ENCODE measurements around the gene PAQR3. TPM values are rescaled to one million over a fixed set of nuclear protein-coding genes. Genes with fewer than 3 reads are reported as not detected.

Gene PAQR3
- total RNA-seq, 1 donor from 2014 or later: 29.0 TPM

- no peak overlapping the region for H2AFZ ChIP-seq (ENCODE audit: low read depth, low read length)
- no peaks in the 10 kb centered on the region for H3K27me3 ChIP-seq (ENCODE audit: insufficient read depth, low read length)
- DNase-seq (ENCODE audit: low read depth): no peak
- H3K27ac ChIP-seq (ENCODE audit: low read depth, low read length): no peak overlapping the region
- no peaks in the 10 kb centered on the region for H3K9me3 ChIP-seq (ENCODE audit: insufficient read depth, low read depth, low read length)
- H3K4me2 ChIP-seq (ENCODE audit: low read length): no peak overlapping the region
- H3K79me2 ChIP-seq (ENCODE audit: insufficient read depth, low read length): no peaks in the 10 kb centered on the region
- no peak overlapping the region for H3K27ac Mint-ChIP-seq (ENCODE audit: unreplicated experiment)
- no peaks in the 10 kb centered on the region for H3K36me3 Mint-ChIP-seq (ENCODE audit: low read depth, unreplicated experiment)
- H3K4me3 Mint-ChIP-seq (ENCODE audit: unreplicated experiment): no peak overlapping the region
- no peaks in the 10 kb centered on the region for H3K36me3 ChIP-seq (ENCODE audit: insufficient read depth, low read length)
- H3K4me3 ChIP-seq (ENCODE audit: insufficient read depth, low read depth, low read length): no peak overlapping the region
- TF ChIP-seq EZH2 (IDR thresholded peaks at IDR 0.05; ENCODE audit: insufficient read depth, low read length): no peak
- TF ChIP-seq CTCF (IDR thresholded peaks at IDR 0.05; ENCODE audit: insufficient read depth, low read depth, low read length): peak; percentile 66
- no peaks in the 10 kb centered on the region for H4K20me1 ChIP-seq (ENCODE audit: insufficient read depth, low read length)
- H3K27me3 Mint-ChIP-seq (ENCODE audit: low read depth, unreplicated experiment): peaks cover 9% of the 10 kb centered on the region
- no peak for FAIRE-seq
- no peak overlapping the region for H3K9ac ChIP-seq (ENCODE audit: low read length)
- H3K4me1 Mint-ChIP-seq (ENCODE audit: low read depth, unreplicated experiment): no peaks in the 10 kb centered on the region
- H3K9me3 Mint-ChIP-seq (ENCODE audit: unreplicated experiment): no peaks in the 10 kb centered on the region
- H3K4me1 ChIP-seq (ENCODE audit: insufficient read depth, low read length): no peaks in the 10 kb centered on the region
These were observed 12.7 kb upstream of the PAQR3 start for GRCh38 chr4:78951862-78952472.

- Histone ChIP-seq H4K20me1 (ENCODE audit: insufficient read depth, low read length) (no peaks in the 10 kb centered on the region), H3K4me2 (ENCODE audit: low read length) (no peak overlapping the region), H3K4me3 (ENCODE audit: insufficient read depth, low read depth, low read length) (no peak overlapping the region), H3K27me3 (ENCODE audit: insufficient read depth, low read length) (no peaks in the 10 kb centered on the region), H3K9me3 (ENCODE audit: insufficient read depth, low read depth, low read length) (no peaks in the 10 kb centered on the region), H3K79me2 (ENCODE audit: insufficient read depth, low read length) (no peaks in the 10 kb centered on the region), H3K27ac (ENCODE audit: low read depth, low read length) (no peak overlapping the region), H2AFZ (ENCODE audit: low read depth, low read length) (no peak overlapping the region), H3K36me3 (ENCODE audit: insufficient read depth, low read length) (no peaks in the 10 kb centered on the region), H3K4me1 (ENCODE audit: insufficient read depth, low read length) (no peaks in the 10 kb centered on the region), H3K9ac (ENCODE audit: low read length) (no peak overlapping the region)
- H3K27ac Mint-ChIP-seq (ENCODE audit: unreplicated experiment): no peak overlapping the region
- H3K4me3 Mint-ChIP-seq (ENCODE audit: unreplicated experiment): no peak overlapping the region
- FAIRE-seq: no peak
- H3K27me3 Mint-ChIP-seq (ENCODE audit: low read depth, unreplicated experiment): peaks cover 9% of the 10 kb centered on the region
- H3K36me3 Mint-ChIP-seq (ENCODE audit: low read depth, unreplicated experiment): no peaks in the 10 kb centered on the region
- peaks cover 3% of the 10 kb centered on the region for H3K9me3 Mint-ChIP-seq (ENCODE audit: unreplicated experiment)
- DNase-seq (ENCODE audit: low read depth): no peak
- no peaks in the 10 kb centered on the region for H3K4me1 Mint-ChIP-seq (ENCODE audit: low read depth, unreplicated experiment)
- no peak for TF ChIP-seq CTCF (IDR thresholded peaks at IDR 0.05; ENCODE audit: insufficient read depth, low read depth, low read length)
- TF ChIP-seq EZH2 (IDR thresholded peaks at IDR 0.05; ENCODE audit: insufficient read depth, low read length): no peak
These were observed 10.5 kb upstream of the PAQR3 start for GRCh38 chr4:78949735-78950134.

DNA sequence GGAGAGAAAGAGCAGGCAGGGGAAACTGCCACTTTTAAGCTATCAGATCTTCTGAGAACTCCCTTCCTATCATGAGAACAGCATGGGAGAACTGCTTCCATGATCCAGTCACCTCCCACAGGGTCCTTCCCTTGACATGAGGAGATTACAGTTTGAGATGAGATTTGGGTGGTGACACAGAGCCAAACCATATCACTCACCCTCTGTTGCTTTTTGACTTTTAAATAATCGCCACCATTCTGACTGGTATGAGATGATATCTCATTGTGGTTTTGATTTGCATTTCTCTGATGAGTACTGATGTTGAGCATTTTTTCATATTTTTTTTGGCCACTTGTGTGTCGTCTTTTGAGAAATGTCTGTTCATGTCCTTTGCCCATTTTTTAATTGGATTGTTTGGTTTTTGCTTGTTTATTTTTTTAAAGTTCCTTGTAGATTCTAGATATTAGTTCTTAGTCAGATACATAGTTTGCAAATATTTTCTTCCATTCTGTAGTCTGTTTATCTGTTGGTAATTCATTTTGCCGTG, 6.5 kb upstream of the PAQR3 start:
- H3K4me1 ChIP-seq (ENCODE audit: insufficient read depth, low read length): no peaks in the 10 kb centered on the region
- peaks cover 8% of the 10 kb centered on the region for H3K27me3 Mint-ChIP-seq (ENCODE audit: low read depth, unreplicated experiment)
- TF ChIP-seq CTCF (IDR thresholded peaks at IDR 0.05; ENCODE audit: insufficient read depth, low read depth, low read length) (no peak), EZH2 (IDR thresholded peaks at IDR 0.05; ENCODE audit: insufficient read depth, low read length) (no peak)
- no peak overlapping the region for H3K4me3 ChIP-seq (ENCODE audit: insufficient read depth, low read depth, low read length)
- no peak overlapping the region for H2AFZ ChIP-seq (ENCODE audit: low read depth, low read length)
- H3K4me1 Mint-ChIP-seq (ENCODE audit: low read depth, unreplicated experiment): no peaks in the 10 kb centered on the region
- H3K4me2 ChIP-seq (ENCODE audit: low read length): no peak overlapping the region
- H3K9me3 Mint-ChIP-seq (ENCODE audit: unreplicated experiment): peaks cover 3% of the 10 kb centered on the region
- no peak overlapping the region for H3K27ac Mint-ChIP-seq (ENCODE audit: unreplicated experiment)
- FAIRE-seq (no peak), DNase-seq (ENCODE audit: low read depth) (peak; percentile 41)
- H4K20me1 ChIP-seq (ENCODE audit: insufficient read depth, low read length): no peaks in the 10 kb centered on the region
- no peaks in the 10 kb centered on the region for H3K36me3 Mint-ChIP-seq (ENCODE audit: low read depth, unreplicated experiment)
- no peaks in the 10 kb centered on the region for H3K79me2 ChIP-seq (ENCODE audit: insufficient read depth, low read length)
- H3K27me3 ChIP-seq (ENCODE audit: insufficient read depth, low read length): peaks cover 4% of the 10 kb centered on the region
- no peak overlapping the region for H3K9ac ChIP-seq (ENCODE audit: low read length)
- H3K4me3 Mint-ChIP-seq (ENCODE audit: unreplicated experiment): no peak overlapping the region
- H3K9me3 ChIP-seq (ENCODE audit: insufficient read depth, low read depth, low read length): no peaks in the 10 kb centered on the region
- no peaks in the 10 kb centered on the region for H3K36me3 ChIP-seq (ENCODE audit: insufficient read depth, low read length)
- H3K27ac ChIP-seq (ENCODE audit: low read depth, low read length): no peak overlapping the region
